ENCODE measurements around the gene NCKAP5. TPM values are rescaled to one million over a fixed set of nuclear protein-coding genes. Genes with fewer than 3 reads are reported as not detected.
A peak's percentile ranks its signal among the peaks of the same experiment; 100 is the strongest.

NCKAP5 gene
- total RNA-seq, 1 experiment from 2014 or later, result not detected

GRCh38 chr2:132726155-132726554 lies 842.1 kb downstream of the NCKAP5 start:
- intact Hi-C loops (cut with micrococcal nuclease), result no loop called here
- CTCF ChIA-PET, result interaction anchor here (0.6 kb wide), 1 partner anchor 168 kb away, joined by 3 read pairs; no protein-coding TSS in a partner anchor
- H3K27ac Mint-ChIP-seq (ENCODE audit: low read depth, unreplicated experiment), result no peak overlapping the region
- no peak overlapping the region for H3K4me3 Mint-ChIP-seq (ENCODE audit: unreplicated experiment)
- peaks cover 9% of the 10 kb centered on the region for H3K9me3 Mint-ChIP-seq (ENCODE audit: unreplicated experiment)
- H3K27me3 Mint-ChIP-seq (ENCODE audit: insufficient read depth, unreplicated experiment), result no peaks in the 10 kb centered on the region
- TF ChIP-seq, protein P1, sequence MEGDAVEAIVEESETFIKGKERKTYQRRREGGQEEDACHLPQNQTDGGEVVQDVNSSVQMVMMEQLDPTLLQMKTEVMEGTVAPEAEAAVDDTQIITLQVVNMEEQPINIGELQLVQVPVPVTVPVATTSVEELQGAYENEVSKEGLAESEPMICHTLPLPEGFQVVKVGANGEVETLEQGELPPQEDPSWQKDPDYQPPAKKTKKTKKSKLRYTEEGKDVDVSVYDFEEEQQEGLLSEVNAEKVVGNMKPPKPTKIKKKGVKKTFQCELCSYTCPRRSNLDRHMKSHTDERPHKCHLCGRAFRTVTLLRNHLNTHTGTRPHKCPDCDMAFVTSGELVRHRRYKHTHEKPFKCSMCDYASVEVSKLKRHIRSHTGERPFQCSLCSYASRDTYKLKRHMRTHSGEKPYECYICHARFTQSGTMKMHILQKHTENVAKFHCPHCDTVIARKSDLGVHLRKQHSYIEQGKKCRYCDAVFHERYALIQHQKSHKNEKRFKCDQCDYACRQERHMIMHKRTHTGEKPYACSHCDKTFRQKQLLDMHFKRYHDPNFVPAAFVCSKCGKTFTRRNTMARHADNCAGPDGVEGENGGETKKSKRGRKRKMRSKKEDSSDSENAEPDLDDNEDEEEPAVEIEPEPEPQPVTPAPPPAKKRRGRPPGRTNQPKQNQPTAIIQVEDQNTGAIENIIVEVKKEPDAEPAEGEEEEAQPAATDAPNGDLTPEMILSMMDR (IDR thresholded peaks at IDR 0.05; ENCODE audit: unreplicated experiment), result no peak
- no peak for DNase-seq (ENCODE audit: unreplicated experiment)
- no peaks in the 10 kb centered on the region for H3K36me3 Mint-ChIP-seq (ENCODE audit: insufficient read depth, unreplicated experiment)
- no TSS peak for BruUV-seq (replicated peaks)
- no peaks in the 10 kb centered on the region for H3K4me1 Mint-ChIP-seq (ENCODE audit: insufficient read depth, unreplicated experiment)
- POLR2A ChIA-PET, result no interaction called here

DNA sequence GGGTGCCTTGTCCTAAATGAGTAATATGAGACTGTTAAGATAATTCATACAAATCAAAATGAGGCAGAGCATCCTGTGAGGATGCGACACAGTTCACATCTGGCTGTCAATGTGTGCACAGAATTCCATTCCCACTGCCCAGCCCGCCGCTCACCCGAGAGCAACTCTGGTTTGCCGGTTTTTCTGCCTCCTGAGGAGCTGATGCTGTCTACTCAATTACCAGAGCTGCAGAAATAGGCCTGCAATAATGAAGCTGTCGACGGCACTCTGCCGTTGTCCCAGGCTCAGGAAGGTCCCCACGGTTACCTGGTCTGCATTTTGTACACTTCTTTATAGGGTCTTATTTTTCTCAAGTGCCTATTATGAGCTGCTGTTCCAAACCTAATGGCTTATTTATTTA lies 842.5 kb downstream of the NCKAP5 start:
- H3K27ac Mint-ChIP-seq (ENCODE audit: low read depth, unreplicated experiment), result no peak overlapping the region
- no peaks in the 10 kb centered on the region for H3K4me1 Mint-ChIP-seq (ENCODE audit: insufficient read depth, unreplicated experiment)
- peaks cover 9% of the 10 kb centered on the region for H3K9me3 Mint-ChIP-seq (ENCODE audit: unreplicated experiment)
- BruUV-seq (replicated peaks), result no TSS peak
- TF ChIP-seq, protein P1 (IDR thresholded peaks at IDR 0.05; ENCODE audit: unreplicated experiment), result no peak
- DNase-seq (ENCODE audit: unreplicated experiment), result no peak
- no peaks in the 10 kb centered on the region for H3K27me3 Mint-ChIP-seq (ENCODE audit: insufficient read depth, unreplicated experiment)
- POLR2A ChIA-PET, result no interaction called here
- CTCF ChIA-PET, result interaction anchor here (0.6 kb wide), 1 partner anchor 167 kb away, joined by 3 read pairs; no protein-coding TSS in a partner anchor
- H3K4me3 Mint-ChIP-seq (ENCODE audit: unreplicated experiment), result no peak overlapping the region
- intact Hi-C loops (cut with micrococcal nuclease), result no loop called here
- H3K36me3 Mint-ChIP-seq (ENCODE audit: insufficient read depth, unreplicated experiment), result no peaks in the 10 kb centered on the region

DNA sequence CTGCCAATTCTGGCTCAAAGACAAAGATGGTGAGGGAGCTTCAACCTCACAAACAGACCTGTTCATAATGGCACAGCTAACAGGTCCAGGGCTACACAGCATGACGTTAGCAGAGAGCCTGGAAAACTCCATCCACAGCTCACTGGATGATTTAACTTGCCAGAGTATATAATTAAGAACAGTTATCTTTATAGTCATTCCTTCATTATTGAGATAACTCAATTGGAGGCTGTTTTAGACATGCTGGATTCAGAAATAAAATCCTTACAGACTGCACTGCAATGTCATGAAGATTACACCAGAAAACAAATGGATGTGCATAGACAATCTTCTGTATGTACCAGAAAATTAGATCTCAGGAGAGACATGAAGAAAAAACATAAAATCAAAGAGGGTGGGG lies 843.1 kb downstream of the NCKAP5 start:
- Mint-ChIP-seq H3K9me3 (ENCODE audit: unreplicated experiment) (peaks cover 9% of the 10 kb centered on the region), H3K27me3 (ENCODE audit: insufficient read depth, unreplicated experiment) (no peaks in the 10 kb centered on the region), H3K36me3 (ENCODE audit: insufficient read depth, unreplicated experiment) (no peaks in the 10 kb centered on the region), H3K4me3 (ENCODE audit: unreplicated experiment) (no peak overlapping the region), H3K4me1 (ENCODE audit: insufficient read depth, unreplicated experiment) (no peaks in the 10 kb centered on the region), H3K27ac (ENCODE audit: low read depth, unreplicated experiment) (no peak overlapping the region)
- POLR2A ChIA-PET, result no interaction called here
- intact Hi-C loops (cut with micrococcal nuclease), result no loop called here
- DNase-seq (ENCODE audit: unreplicated experiment), result no peak
- no TSS peak for BruUV-seq (replicated peaks)
- CTCF ChIA-PET, result no interaction called here
- TF ChIP-seq, protein P1 (IDR thresholded peaks at IDR 0.05; ENCODE audit: unreplicated experiment), result no peak

DNA sequence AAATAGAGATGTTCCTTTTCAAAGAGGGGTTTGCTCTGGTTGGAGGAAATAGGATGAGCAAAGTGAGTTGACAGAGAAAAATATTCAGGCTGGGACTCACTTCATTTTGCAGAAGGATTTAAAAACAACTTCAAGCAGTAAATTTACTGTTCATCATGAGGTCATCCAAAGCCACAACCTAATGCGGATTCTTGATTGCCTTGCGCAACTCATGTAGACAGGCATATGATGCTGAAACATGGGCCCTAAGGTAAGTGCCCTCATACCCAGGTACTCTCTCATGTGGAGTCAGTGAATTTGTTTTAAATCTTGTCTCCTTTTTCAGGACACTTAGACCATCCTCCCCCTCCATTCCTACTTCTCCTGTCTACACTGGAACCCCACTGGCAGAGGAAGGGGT lies 846.3 kb downstream of the NCKAP5 start:
- Mint-ChIP-seq H3K4me3 (ENCODE audit: unreplicated experiment) (no peak overlapping the region), H3K27ac (ENCODE audit: low read depth, unreplicated experiment) (no peak overlapping the region), H3K27me3 (ENCODE audit: insufficient read depth, unreplicated experiment) (no peaks in the 10 kb centered on the region), H3K4me1 (ENCODE audit: insufficient read depth, unreplicated experiment) (no peaks in the 10 kb centered on the region), H3K36me3 (ENCODE audit: insufficient read depth, unreplicated experiment) (no peaks in the 10 kb centered on the region), H3K9me3 (ENCODE audit: unreplicated experiment) (peaks cover 22% of the 10 kb centered on the region)
- CTCF ChIA-PET, result no interaction called here
- no TSS peak for BruUV-seq (replicated peaks)
- POLR2A ChIA-PET, result no interaction called here
- intact Hi-C loops (cut with micrococcal nuclease), result no loop called here
- TF ChIP-seq, protein P1 (IDR thresholded peaks at IDR 0.05; ENCODE audit: unreplicated experiment), result no peak
- peak; percentile 4 for DNase-seq (ENCODE audit: unreplicated experiment)

Measured in MCF 10A (cell line).